ENCODE measurements around the gene VASH2. TPM values are rescaled to one million over a fixed set of nuclear protein-coding genes. Genes with fewer than 3 reads are reported as not detected.

VASH2 gene
- total and polyA plus RNA-seq, 2 experiments from 2014 or later, result 129 to 381 TPM

- Histone ChIP-seq H3K27ac (ENCODE audit: low read depth) (peak overlapping the region; percentile 85), H3K79me2 (replicated peaks; ENCODE audit: insufficient read depth) (peaks cover 73% of the 10 kb centered on the region), H3K4me2 (peak overlapping the region; percentile 85), H4K20me1 (replicated peaks; ENCODE audit: insufficient read depth) (peaks cover 57% of the 10 kb centered on the region), H2AFZ (no peak overlapping the region), H3K4me3 (peak overlapping the region; percentile 99), H3F3A (replicated peaks; ENCODE audit: low read depth) (peaks cover 40% of the 10 kb centered on the region), H3K36me3 (ENCODE audit: insufficient read depth) (peaks cover 59% of the 10 kb centered on the region), H3K4me1 (ENCODE audit: insufficient read depth) (peaks cover 63% of the 10 kb centered on the region), H3K9me2 (ENCODE audit: insufficient read depth) (peaks cover under 1% of the 10 kb centered on the region; the same call in 1 of the 2 replicates), H3K27me3 (ENCODE audit: insufficient read depth) (no peaks in the 10 kb centered on the region)
- TF ChIP-seq POLR2AphosphoS5 (IDR thresholded peaks at IDR 0.05; ENCODE audit: low read depth), result peak; percentile 51
- no peak for TF ChIP-seq NANOG (IDR thresholded peaks at IDR 0.05; ENCODE audit: borderline replicate concordance)
- peaks cover 35% of the 10 kb centered on the region for H3K27me3 Mint-ChIP-seq (ENCODE audit: insufficient read depth, low read depth, poor library complexity)
- peaks cover 57% of the 10 kb centered on the region for H3K4me1 Mint-ChIP-seq
- H3K27ac Mint-ChIP-seq, result no peak overlapping the region
- no peak for DNase-seq (ENCODE audit: low spot score)
- peaks cover 76% of the 10 kb centered on the region for H3K36me3 Mint-ChIP-seq (ENCODE audit: low read depth)
- peak overlapping the region; percentile 80 for H3K4me3 Mint-ChIP-seq
- no peak for ATAC-seq
- H3K9me3 Mint-ChIP-seq, result peaks cover 14% of the 10 kb centered on the region; the same call in 2 of the 3 replicates
Observed at GRCh38 chr1:212952641-212952976, 2.3 kb downstream of the VASH2 start.

GRCh38 chr1:212953321-212953720 is 3.0 kb downstream of the VASH2 start:
- H3K27ac Mint-ChIP-seq, result peak overlapping the region; percentile 9
- H3K36me3 Mint-ChIP-seq (ENCODE audit: low read depth), result peaks cover 78% of the 10 kb centered on the region
- peak overlapping the region; percentile 80 for H3K4me3 Mint-ChIP-seq
- TF ChIP-seq REST (IDR thresholded peaks at IDR 0.05; ENCODE audit: unreplicated experiment) (no peak), ZNF331 (CRISPR knock-in tag; IDR thresholded peaks at IDR 0.05; ENCODE audit: low read depth) (no peak), EZH2phosphoT487 (IDR thresholded peaks at IDR 0.05; ENCODE audit: unreplicated experiment) (no peak), CTCF (conservative IDR thresholded peaks at IDR 0.05; ENCODE audit: low read depth in 2 of 2) (no peak), ZNF114 (CRISPR knock-in tag; IDR thresholded peaks at IDR 0.05) (no peak), STAT1 (IDR thresholded peaks at IDR 0.05; ENCODE audit: unreplicated experiment) (no peak), POLR2AphosphoS5 (IDR thresholded peaks at IDR 0.05; ENCODE audit: low read depth) (no peak), CREB1 (CRISPR knock-in tag; IDR thresholded peaks at IDR 0.05; ENCODE audit: low read depth) (no peak), ZNF462 (CRISPR knock-in tag; IDR thresholded peaks at IDR 0.05) (no peak), JUNB (IDR thresholded peaks at IDR 0.05; ENCODE audit: unreplicated experiment) (no peak)

More at GRCh38 chr1:212953321-212953720, 3.0 kb downstream of the VASH2 start:
- peaks cover 80% of the 10 kb centered on the region for H3K79me2 ChIP-seq (replicated peaks; ENCODE audit: insufficient read depth)
- ATAC-seq, result no peak
- H3K27me3 ChIP-seq (ENCODE audit: insufficient read depth), result no peaks in the 10 kb centered on the region
- peaks cover 69% of the 10 kb centered on the region for H3K4me1 ChIP-seq (ENCODE audit: insufficient read depth)
- no peaks in the 10 kb centered on the region; the same call in 1 of the 2 replicates for H3K9me2 ChIP-seq (ENCODE audit: insufficient read depth)
- Mint-ChIP-seq H3K9me3 (peaks cover 9% of the 10 kb centered on the region; the same call in 2 of the 3 replicates), H3K4me1 (peaks cover 59% of the 10 kb centered on the region), H3K27me3 (ENCODE audit: insufficient read depth, low read depth, poor library complexity) (peaks cover 35% of the 10 kb centered on the region)
- no peak for DNase-seq (ENCODE audit: low spot score)
- peak overlapping the region; percentile 85 for H3K27ac ChIP-seq (ENCODE audit: low read depth)
- H4K20me1 ChIP-seq (replicated peaks; ENCODE audit: insufficient read depth), result peaks cover 64% of the 10 kb centered on the region
- peaks cover 47% of the 10 kb centered on the region for H3F3A ChIP-seq (replicated peaks; ENCODE audit: low read depth)
- peak overlapping the region; percentile 99 for H3K4me3 ChIP-seq
- H3K36me3 ChIP-seq (ENCODE audit: insufficient read depth), result peaks cover 65% of the 10 kb centered on the region
- H3K4me2 ChIP-seq, result peak overlapping the region; percentile 85
- H2AFZ ChIP-seq, result no peak overlapping the region
